Measurements from ENCODE around the gene C16orf86.

C16orf86 gene

GRCh38 chr16:67699265-67699664 is 32.7 kb downstream of the C16orf86 start:
- no peak for DNase-seq

DNA sequence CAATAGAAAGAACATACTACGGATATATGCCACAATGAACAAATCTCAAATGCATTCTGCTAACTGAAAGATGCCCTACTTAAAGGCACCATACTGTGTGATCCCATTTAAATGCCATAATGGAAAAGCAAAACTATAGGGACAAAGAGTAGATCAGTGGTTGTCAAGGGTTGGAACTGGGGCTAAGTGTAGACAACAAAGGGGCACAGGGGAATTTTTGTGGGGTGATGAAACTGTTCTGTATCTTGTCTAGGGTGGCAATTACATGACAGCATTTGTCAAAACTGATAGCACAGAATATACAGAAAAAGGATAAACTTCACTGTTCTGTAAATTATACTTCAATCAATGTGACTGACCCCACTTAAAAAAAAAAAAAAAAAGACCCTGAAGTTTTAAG is 34.8 kb downstream of the C16orf86 start:
- no peak for DNase-seq

- no peak for DNase-seq
Observed at GRCh38 chr16:67702130-67702529, 35.5 kb downstream of the C16orf86 start.

DNA sequence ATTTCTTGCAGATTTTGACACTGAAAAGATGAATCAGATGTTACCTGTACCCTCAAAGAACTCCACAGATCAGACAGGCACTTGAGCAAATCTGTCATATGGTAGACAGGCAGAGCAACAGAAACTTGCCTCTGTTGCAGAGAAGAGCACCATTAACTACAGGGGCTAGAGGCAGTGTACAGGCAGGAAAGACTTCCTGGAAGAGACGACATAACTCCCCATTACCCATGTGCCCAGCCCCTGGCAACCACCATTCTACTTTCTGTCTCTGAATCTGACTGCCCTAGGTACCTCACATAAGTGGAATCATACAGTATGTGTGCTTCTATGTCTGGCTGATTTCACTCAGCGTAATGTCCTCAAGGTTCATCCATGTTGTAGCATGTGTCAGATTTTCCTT is 37.0 kb downstream of the C16orf86 start:
- no peak for DNase-seq

DNA sequence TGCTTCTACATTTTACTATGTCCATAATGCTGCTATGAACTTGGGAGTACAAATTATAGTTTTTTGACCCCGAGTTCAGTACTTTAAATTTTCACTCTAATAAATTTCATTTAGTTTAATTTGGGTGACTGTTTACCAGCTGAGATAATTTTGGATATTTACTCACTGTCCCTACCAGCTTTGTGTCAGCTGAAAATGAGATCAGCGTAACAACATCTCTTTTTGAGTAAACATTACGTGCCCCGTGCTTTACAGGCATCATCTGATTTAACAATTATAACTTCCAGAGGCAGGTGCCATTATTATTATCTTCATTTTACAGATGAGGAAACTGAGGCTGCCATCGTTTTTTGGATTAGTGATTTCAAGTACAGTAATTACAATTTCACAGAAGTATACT is 37.5 kb downstream of the C16orf86 start:
- no peak for DNase-seq

- DNase-seq, result no peak
Observed at GRCh38 chr16:67707210-67707609, 40.6 kb downstream of the C16orf86 start.

GRCh38 chr16:67707790-67708189 is 41.2 kb downstream of the C16orf86 start:
- DNase-seq, result no peak

DNA sequence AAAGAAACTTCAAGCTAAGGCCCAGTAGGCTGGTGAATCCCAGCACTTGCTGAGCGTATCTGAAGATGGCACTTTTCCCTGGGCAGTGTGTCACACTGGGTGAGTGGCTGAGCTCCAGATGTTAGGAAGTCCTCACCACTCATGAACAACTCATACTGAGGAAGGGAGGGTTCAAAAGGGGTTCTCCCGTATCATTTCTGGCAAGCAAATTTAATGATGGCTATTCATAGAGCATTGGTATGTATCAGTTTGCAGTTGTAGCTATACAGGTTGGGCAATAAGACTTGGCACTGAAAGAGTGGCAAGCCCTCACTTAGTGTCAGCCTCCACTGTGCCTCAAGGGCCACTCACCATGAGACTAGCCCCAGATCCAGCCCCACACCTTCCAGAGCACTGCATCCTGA is 41.8 kb downstream of the C16orf86 start:
- no peak for DNase-seq

- DNase-seq, result no peak
Observed at GRCh38 chr16:67709050-67709449, 42.4 kb downstream of the C16orf86 start.

DNA sequence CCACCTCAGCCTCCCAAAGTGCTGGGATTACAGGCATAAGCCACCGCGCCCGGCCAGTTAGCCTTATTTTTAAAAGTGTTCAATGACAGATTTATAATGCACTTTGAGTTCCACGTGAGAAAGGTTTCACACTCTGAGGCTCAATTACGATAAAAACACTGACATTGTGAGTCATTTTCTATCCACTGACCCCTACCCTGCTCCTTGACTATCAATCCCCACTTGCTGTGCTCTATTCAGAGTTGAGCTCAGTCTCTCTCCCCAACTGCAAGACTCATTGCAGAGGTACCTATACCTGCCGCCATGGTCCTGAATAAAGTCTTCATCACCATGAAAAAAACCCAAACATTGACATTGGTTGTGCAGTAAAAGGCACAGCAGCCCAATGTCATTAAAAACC is 44.0 kb downstream of the C16orf86 start:
- no peak for DNase-seq

GRCh38 chr16:67713647-67714273 is 47.1 kb downstream of the C16orf86 start:
- no peak for DNase-seq

DNA sequence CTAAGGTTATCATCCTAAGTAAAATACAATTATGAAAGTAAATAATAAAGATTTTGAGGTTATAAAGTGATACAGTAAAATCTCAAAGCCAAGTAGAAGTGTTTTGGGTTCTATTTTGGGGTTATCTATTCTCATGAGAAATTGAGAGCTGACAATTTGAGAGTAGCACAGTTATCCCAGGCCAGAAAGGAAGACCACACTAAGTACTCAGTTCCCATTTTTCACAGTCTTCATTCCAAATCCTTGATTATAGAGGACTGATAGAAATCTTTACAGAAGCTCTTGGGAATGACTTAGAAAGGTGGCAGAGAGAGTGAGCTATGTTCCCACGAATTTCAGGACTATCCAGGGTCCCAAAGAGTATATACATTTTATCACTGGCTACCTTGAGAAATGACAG is 47.9 kb downstream of the C16orf86 start:
- DNase-seq, result no peak

GRCh38 chr16:67716097-67716496 is 49.5 kb downstream of the C16orf86 start:
- DNase-seq, result no peak
